ENCODE measurements around the gene LIPC.

Gene LIPC

DNA sequence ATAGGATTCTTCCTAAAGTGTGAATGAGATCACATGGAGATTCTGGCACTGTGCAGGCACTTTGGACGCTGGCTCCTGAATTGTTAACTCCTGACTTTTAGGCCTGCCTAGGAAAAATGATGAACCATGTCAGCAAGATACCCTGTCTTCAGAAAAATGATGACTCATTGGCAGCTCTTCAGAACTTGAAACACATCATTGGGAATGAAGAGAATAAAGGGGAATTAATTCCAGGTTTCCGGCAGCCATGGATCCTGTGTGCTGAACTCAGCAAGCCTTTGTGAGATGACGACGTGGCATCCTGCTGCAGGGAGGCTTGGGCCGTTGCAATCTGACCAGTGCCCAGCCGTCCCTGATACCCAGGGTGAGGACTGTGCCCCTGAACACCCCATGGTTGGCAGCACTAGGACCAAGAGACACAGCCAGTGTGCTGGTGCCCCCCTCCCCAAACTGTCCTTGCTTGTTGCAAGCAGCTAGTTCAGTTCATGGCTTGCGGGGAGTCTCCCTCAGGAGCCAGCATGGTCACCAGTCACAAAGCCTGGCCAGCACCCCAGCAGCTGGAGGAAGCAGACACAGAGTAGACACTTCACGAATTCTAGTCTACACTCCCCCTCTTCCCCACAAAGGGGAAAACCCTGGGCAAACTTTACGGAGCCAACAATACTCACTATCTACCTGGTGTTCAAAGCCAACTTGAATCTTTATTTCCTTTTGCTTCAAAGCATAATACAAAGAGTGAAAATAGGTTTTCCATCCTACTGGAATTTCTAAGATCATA is 7.8 kb upstream of the LIPC start:
- H3K27me3 ChIP-seq (ENCODE audit: insufficient read depth, low read length): no peaks in the 10 kb centered on the region
- no peaks in the 10 kb centered on the region for H3K4me1 ChIP-seq (ENCODE audit: insufficient read depth, low read length)
- no peak overlapping the region for H3K27ac ChIP-seq (ENCODE audit: low read length)
- no peaks in the 10 kb centered on the region for H3K9me3 ChIP-seq (ENCODE audit: insufficient read depth, low read depth, low read length)
- no peak overlapping the region for H3K4me3 ChIP-seq (ENCODE audit: low read length)
- H3K9ac ChIP-seq (ENCODE audit: low read depth, low read length): no peak overlapping the region
- H3K36me3 ChIP-seq (ENCODE audit: insufficient read depth, low read depth, low read length): no peaks in the 10 kb centered on the region

DNA sequence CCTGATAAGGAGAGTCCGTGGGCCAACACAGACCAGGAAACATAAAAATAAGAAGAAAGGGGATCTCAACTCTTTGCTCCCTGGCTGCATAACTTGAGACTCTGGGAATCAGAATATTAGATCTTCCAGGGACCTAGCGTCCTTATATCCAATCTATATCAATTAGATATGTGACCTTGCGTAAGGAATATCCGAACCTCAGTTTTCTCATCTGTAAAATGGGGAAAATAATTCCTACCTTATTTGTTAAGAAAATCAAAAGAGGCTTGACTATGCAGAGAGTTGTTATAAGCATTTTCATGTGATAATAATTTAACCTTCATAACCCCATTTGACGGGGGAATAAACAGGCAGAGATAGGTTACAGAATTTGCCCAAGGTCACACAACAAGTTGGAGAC is 7.1 kb upstream of the LIPC start:
- Histone ChIP-seq H3K9me3 (ENCODE audit: insufficient read depth, low read depth, low read length) (no peaks in the 10 kb centered on the region), H3K27ac (ENCODE audit: low read length) (no peak overlapping the region), H3K4me3 (ENCODE audit: low read length) (no peak overlapping the region), H3K27me3 (ENCODE audit: insufficient read depth, low read length) (no peaks in the 10 kb centered on the region), H3K4me1 (ENCODE audit: insufficient read depth, low read length) (no peaks in the 10 kb centered on the region), H3K9ac (ENCODE audit: low read depth, low read length) (no peak overlapping the region), H3K36me3 (ENCODE audit: insufficient read depth, low read depth, low read length) (no peaks in the 10 kb centered on the region)

DNA sequence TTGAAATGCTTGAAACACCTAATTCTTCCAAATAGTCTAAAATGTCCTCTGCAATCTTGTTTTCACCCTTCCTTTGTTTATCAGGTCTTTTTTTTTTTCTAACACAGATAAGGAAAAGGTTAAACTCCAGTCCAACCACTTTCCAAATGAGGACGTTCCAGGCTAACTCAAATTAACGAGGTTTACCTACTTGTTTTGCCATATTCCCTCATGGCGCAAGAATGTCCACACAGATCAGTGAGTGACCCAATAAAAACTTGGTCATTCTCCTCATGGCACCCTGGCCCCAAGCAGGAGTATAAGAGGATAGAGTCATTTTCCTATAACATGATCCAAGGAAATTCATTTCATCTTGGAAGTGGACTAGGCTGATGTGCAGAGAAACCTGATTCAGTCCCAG is 6.6 kb upstream of the LIPC start:
- Histone ChIP-seq H3K4me1 (ENCODE audit: insufficient read depth, low read length) (no peaks in the 10 kb centered on the region), H3K4me3 (ENCODE audit: low read length) (no peak overlapping the region), H3K36me3 (ENCODE audit: insufficient read depth, low read depth, low read length) (no peaks in the 10 kb centered on the region), H3K27me3 (ENCODE audit: insufficient read depth, low read length) (no peaks in the 10 kb centered on the region), H3K9ac (ENCODE audit: low read depth, low read length) (no peak overlapping the region), H3K9me3 (ENCODE audit: insufficient read depth, low read depth, low read length) (no peaks in the 10 kb centered on the region), H3K27ac (ENCODE audit: low read length) (no peak overlapping the region)

- H3K4me3 ChIP-seq (ENCODE audit: low read length): no peak overlapping the region
- no peak overlapping the region for H3K27ac ChIP-seq (ENCODE audit: low read length)
- H3K9me3 ChIP-seq (ENCODE audit: insufficient read depth, low read depth, low read length): no peaks in the 10 kb centered on the region
- H3K4me1 ChIP-seq (ENCODE audit: insufficient read depth, low read length): no peaks in the 10 kb centered on the region
- H3K9ac ChIP-seq (ENCODE audit: low read depth, low read length): no peak overlapping the region
- H3K36me3 ChIP-seq (ENCODE audit: insufficient read depth, low read depth, low read length): no peaks in the 10 kb centered on the region
- no peaks in the 10 kb centered on the region for H3K27me3 ChIP-seq (ENCODE audit: insufficient read depth, low read length)
Measured at GRCh38 chr15:58425834-58426233, 6.0 kb upstream of the LIPC start.

- Histone ChIP-seq H3K36me3 (ENCODE audit: insufficient read depth, low read depth, low read length) (no peaks in the 10 kb centered on the region), H3K4me3 (ENCODE audit: low read length) (no peak overlapping the region), H3K9ac (ENCODE audit: low read depth, low read length) (no peak overlapping the region), H3K27me3 (ENCODE audit: insufficient read depth, low read length) (no peaks in the 10 kb centered on the region), H3K4me1 (ENCODE audit: insufficient read depth, low read length) (no peaks in the 10 kb centered on the region), H3K27ac (ENCODE audit: low read length) (no peak overlapping the region), H3K9me3 (ENCODE audit: insufficient read depth, low read depth, low read length) (no peaks in the 10 kb centered on the region)
Measured at GRCh38 chr15:58426501-58426900, 5.3 kb upstream of the LIPC start.

GRCh38 chr15:58427987-58428386 is 3.8 kb upstream of the LIPC start:
- H3K27me3 ChIP-seq (ENCODE audit: insufficient read depth, low read length): no peaks in the 10 kb centered on the region
- no peak overlapping the region for H3K4me3 ChIP-seq (ENCODE audit: low read length)
- no peaks in the 10 kb centered on the region for H3K9me3 ChIP-seq (ENCODE audit: insufficient read depth, low read depth, low read length)
- H3K4me1 ChIP-seq (ENCODE audit: insufficient read depth, low read length): no peaks in the 10 kb centered on the region
- H3K9ac ChIP-seq (ENCODE audit: low read depth, low read length): no peak overlapping the region
- H3K27ac ChIP-seq (ENCODE audit: low read length): no peak overlapping the region
- H3K36me3 ChIP-seq (ENCODE audit: insufficient read depth, low read depth, low read length): no peaks in the 10 kb centered on the region

- H3K36me3 ChIP-seq (ENCODE audit: insufficient read depth, low read depth, low read length): no peaks in the 10 kb centered on the region
- H3K4me3 ChIP-seq (ENCODE audit: low read length): no peak overlapping the region
- H3K27ac ChIP-seq (ENCODE audit: low read length): no peak overlapping the region
- no peaks in the 10 kb centered on the region for H3K4me1 ChIP-seq (ENCODE audit: insufficient read depth, low read length)
- H3K27me3 ChIP-seq (ENCODE audit: insufficient read depth, low read length): no peaks in the 10 kb centered on the region
- H3K9ac ChIP-seq (ENCODE audit: low read depth, low read length): no peak overlapping the region
- H3K9me3 ChIP-seq (ENCODE audit: insufficient read depth, low read depth, low read length): no peaks in the 10 kb centered on the region
Measured at GRCh38 chr15:58430224-58430787, 1.5 kb upstream of the LIPC start.

GRCh38 chr15:58432401-58432800 is 610 bp downstream of the LIPC start:
- Histone ChIP-seq H3K4me1 (ENCODE audit: insufficient read depth, low read length) (no peaks in the 10 kb centered on the region), H3K4me3 (ENCODE audit: low read length) (no peak overlapping the region), H3K27me3 (ENCODE audit: insufficient read depth, low read length) (no peaks in the 10 kb centered on the region), H3K27ac (ENCODE audit: low read length) (no peak overlapping the region), H3K9ac (ENCODE audit: low read depth, low read length) (no peak overlapping the region), H3K9me3 (ENCODE audit: insufficient read depth, low read depth, low read length) (no peaks in the 10 kb centered on the region), H3K36me3 (ENCODE audit: insufficient read depth, low read depth, low read length) (no peaks in the 10 kb centered on the region)

DNA sequence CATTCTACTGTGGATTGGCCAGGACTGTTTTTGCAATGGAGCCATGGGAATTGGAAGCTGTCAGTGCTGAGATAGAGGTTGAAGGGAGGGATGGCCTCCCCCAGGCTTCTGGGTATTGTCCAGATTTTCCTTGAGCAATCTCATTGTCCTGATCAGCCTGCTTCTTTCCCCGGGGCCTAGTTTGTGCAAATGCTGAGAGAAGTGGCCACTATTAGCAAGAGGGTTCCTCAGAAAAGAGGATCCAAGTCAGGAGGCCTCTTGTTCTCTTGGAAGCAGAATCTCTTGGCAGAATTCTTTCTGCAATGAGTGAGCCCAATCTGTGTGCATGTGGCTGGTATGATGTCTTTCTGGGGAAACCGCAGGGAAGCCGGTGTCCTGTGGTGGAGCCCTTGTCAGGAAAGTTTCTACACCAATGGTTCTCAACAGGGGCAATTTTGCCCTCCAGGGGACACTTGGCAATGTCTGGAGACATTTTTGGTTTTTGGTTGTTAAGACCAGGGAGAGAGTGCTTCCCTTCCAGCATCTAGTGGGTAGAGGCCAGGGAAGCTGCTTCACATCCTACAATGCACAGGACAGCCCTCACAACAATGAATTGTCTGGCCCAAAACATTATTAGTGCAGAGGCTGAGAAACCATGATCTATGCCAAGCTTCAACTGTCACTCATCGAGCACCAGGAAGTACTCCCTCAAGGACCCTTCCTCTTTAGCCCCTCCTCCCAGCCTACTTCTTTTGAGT is 2.0 kb downstream of the LIPC start:
- H3K4me3 ChIP-seq (ENCODE audit: low read length): no peak overlapping the region
- no peaks in the 10 kb centered on the region for H3K4me1 ChIP-seq (ENCODE audit: insufficient read depth, low read length)
- H3K36me3 ChIP-seq (ENCODE audit: insufficient read depth, low read depth, low read length): no peaks in the 10 kb centered on the region
- H3K9ac ChIP-seq (ENCODE audit: low read depth, low read length): no peak overlapping the region
- H3K27ac ChIP-seq (ENCODE audit: low read length): no peak overlapping the region
- H3K9me3 ChIP-seq (ENCODE audit: insufficient read depth, low read depth, low read length): no peaks in the 10 kb centered on the region
- no peaks in the 10 kb centered on the region for H3K27me3 ChIP-seq (ENCODE audit: insufficient read depth, low read length)

DNA sequence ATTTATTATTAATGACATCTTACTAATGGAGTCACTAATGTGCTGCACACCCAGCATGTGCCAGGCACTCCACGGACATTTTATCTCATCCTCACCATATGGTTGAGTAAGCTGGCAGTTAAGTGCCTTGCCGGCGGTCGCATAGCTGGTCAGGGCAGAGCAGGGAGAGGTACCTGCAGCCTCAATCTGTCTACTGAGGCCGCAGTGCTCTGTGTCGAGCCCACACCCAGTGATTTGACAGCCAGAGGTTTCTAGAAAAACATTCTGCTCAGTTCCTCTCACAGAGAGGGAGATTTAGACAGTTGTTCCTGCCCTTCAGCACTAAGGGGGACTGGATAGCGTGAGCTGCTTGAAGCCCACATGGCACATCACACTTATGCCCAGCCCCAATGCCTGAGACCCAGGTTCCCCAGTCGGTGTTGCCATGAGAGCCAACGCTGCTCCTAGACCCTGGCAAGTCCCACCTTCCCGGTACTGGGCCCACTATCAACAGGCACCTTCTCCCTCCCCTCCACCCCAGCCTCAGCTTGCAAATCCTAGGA is 2.6 kb downstream of the LIPC start:
- Histone ChIP-seq H3K4me1 (ENCODE audit: insufficient read depth, low read length) (no peaks in the 10 kb centered on the region), H3K4me3 (ENCODE audit: low read length) (no peak overlapping the region), H3K27ac (ENCODE audit: low read length) (no peak overlapping the region)

GRCh38 chr15:58436552-58436951 is 4.8 kb downstream of the LIPC start:
- H3K27ac ChIP-seq (ENCODE audit: low read length): no peak overlapping the region
- no peaks in the 10 kb centered on the region for H3K36me3 ChIP-seq (ENCODE audit: insufficient read depth, low read depth, low read length)

More for the DNA sequence above, 2.6 kb downstream of the LIPC start:
- H3K27me3 ChIP-seq (ENCODE audit: insufficient read depth, low read length): no peaks in the 10 kb centered on the region
- H3K9ac ChIP-seq (ENCODE audit: low read depth, low read length): no peak overlapping the region
- H3K9me3 ChIP-seq (ENCODE audit: insufficient read depth, low read depth, low read length): no peaks in the 10 kb centered on the region
- H3K36me3 ChIP-seq (ENCODE audit: insufficient read depth, low read depth, low read length): no peaks in the 10 kb centered on the region

More at GRCh38 chr15:58436552-58436951, 4.8 kb downstream of the LIPC start:
- Histone ChIP-seq H3K9ac (ENCODE audit: low read depth, low read length) (no peak overlapping the region), H3K9me3 (ENCODE audit: insufficient read depth, low read depth, low read length) (no peaks in the 10 kb centered on the region), H3K27me3 (ENCODE audit: insufficient read depth, low read length) (no peaks in the 10 kb centered on the region), H3K4me1 (ENCODE audit: insufficient read depth, low read length) (peaks cover 15% of the 10 kb centered on the region; the same call in 1 of the 2 replicates), H3K4me3 (ENCODE audit: low read length) (no peak overlapping the region)
